Activated effector memory CD4-positive, alpha-beta T cell treated with anti-CD3 and anti-CD28 coated beads, Interleukin-2, amount 50 U/mL, for 16 hours (primary cell): Measurements from ENCODE around the gene AP3S2.
A peak's percentile ranks its signal among the peaks of the same experiment; 100 is the strongest.
"Not testable (repeated sequence)": the region's sequence is repeated elsewhere in the genome, so short reads cannot be mapped to it uniquely, and the experiment has no call there.

Experiments
- DNase-seq: peaks from one replicate; pipeline ENCODE4 v3.0.0-alpha.2; 2020

The AP3S2 gene

DNA sequence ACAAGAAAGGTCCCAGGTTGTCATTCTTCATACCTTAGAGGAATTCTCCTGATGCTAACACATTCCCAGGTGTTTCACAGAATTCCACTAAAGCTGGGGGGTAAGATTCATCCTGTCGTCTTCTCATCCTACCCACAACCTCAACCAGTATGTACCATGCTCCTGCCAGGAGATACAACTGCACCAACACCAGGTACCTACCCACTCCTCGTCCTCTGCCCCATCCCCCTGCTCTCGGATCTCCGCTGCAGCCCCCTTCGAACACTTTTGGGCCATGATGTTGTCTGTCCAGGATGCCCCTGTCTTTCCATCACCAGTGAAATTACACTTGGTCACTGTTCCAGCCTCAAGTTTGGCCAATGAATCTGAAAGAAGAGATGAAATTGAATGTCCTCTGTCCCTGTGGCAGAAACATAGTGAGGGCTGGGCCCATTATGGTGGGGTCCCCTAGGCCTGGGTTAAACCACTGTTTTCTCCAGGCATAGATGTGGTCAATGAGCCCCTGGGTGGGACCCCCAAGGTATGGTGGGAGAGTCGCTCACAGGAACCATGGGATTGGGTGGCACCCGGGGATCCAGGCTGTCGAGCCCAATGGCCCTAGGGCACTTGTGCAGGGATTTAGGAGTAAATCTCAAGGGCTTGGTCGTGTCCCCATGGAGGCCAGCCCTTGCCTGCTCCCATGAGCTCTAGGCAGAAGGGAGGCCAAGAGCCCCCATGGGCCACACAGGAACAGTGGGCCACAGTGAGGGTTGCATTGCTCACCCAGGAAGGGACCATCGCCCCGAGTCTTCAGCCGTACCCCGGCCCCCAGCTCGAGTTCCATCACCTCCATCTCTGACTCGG, 9.4 kb upstream of the AP3S2 start:
- no peak for DNase-seq

DNA sequence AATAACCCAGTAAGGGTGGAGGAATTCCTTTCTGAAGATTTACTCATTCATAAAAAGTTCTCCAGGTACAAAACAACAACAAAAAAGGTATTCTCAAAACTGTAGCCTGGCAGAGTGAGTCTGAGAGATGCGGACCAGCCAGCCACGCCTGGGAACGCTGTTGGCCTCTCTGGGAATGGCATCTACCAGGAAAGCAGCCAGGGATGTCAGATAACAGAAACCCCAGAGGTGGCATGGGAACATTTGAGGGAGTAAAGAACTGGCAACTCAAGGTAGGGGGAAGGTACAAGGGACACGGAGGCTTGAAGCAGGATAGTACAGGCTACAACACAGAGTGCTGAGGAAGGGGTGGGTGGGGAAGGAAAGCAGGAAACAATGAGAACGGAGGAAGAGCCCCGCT, 7.1 kb upstream of the AP3S2 start:
- no peak for DNase-seq

DNA sequence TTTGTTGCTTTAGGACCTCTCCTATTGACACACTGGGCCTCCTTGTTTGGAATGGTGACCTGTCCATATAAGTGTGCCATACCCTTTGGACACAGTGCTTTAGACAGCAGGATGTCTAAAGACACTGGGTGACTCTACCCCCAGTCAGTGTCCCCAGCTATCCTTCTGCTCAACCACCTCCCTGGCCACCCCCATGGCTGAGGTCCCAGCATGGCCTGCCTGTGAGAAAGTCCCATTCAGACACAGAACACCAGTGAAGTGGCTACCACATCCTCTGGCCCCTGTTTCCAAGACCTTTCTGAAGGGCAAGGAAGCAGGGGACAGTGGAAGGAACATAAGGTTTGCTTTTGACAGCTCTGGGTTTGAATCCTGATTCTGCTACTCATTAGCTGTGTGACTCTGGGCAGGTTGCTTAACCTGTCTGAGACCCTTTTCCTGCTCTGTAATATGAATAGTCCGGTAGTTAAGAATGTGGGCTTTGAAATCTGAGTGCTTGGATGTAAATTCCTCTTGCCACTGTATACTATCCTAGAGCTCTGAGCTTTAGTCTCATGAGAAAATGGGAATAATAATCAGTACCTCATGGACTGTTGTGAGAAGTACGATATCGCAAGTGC, 6.3 kb upstream of the AP3S2 start:
- DNase-seq = no peak

DNA sequence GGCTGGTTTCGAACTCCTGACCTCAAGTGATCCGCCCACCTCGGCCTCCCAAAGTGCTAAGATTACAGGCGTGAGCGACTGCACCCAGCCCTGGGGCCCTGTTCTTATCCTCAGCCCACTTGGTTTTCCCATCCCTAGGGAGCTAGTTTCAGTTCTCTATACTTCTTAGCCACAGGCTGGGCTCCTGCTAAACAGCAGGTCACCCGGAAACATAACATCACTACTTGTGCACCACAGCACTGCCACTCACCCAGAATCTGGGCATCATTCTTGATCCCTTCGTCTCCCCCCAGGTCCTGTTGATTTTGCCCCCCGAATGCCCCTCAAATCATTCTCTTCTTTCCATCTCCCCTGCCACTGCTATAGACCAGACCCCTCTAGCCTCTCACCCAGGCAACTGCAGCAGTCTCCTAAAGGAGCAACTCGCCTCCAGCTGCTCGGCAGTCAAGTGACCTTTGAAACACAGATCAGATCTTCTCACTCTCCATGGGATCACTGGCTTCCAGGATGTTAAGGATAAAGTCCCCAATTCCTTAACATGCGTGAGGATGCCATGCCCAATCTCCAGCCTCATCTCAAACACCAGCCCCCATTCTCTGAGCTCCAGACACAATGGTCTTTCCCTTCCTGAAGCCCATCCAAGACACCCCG, 5.6 kb upstream of the AP3S2 start:
- no peak for DNase-seq

DNA sequence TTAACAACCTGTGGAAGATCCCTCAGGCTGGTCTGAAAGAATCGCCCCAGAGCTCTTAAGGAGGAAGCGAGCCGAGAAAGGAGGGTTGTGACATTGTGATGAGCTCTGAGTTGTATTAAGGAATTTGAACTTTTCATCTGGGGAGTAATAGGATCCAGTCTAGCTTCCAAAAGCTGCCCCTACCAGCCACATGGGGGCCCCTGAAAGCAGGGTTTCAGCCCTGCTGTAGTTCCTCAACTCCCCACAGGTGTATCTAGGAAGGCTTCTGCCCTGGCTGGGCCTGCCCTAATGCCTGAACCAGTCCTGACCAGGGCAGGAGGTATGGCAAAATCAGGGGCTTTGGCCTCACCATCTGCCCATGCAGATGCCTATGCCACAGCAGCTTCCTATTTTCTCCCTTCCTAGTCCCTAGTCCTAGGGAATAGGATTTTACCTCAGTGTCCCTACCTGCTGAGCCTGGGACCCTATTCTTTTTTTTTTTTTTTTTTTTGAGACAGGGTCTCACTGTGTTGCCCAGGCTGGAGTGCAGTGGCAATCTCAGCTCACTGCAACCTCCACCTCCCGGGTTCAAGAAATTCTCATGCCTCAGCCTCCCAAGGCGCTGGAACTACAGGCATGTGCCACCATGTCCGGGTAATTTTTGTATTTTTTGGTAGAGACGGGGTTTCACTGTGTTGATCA, 5.0 kb upstream of the AP3S2 start:
- peak; percentile 77 for DNase-seq

DNA sequence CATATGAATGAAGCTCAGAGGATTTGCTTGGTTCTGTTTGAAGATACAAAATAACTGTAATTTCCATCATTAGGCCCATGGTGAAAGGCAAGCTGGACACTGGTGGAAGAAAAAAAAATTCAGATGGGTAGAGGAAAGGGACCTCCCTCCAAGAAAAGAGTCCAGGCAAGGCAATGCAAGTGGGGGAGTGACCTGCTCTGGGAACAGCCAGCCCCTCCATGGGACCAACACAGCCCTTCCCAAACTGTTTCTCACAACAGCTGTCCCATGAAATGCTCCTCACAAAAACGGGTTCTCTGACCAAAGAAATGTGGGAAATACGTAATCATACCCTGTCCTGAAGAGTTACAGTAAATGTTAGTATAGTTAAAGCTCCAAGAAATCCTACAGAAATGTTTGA, 4.4 kb upstream of the AP3S2 start:
- DNase-seq = no peak

DNA sequence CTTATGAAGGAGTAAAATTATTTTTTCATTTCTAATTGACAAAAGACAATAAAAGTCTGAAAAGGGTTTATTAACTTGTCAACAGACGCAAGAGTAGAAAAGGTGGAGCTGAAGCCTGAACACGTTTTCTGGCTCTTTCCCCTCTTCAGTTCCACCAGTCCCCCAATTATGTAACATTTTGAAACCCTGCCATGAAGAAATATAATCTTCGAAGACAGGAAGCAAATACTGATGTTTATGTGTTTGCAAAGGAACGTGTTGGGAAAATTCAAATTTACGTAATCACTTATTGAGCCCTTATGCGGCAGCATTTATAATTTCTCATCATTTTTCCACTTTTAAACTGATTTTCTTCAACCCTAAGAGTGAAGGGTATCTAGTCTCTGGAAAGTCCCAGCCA, 767 bp downstream of the AP3S2 start:
- DNase-seq = no peak

DNA sequence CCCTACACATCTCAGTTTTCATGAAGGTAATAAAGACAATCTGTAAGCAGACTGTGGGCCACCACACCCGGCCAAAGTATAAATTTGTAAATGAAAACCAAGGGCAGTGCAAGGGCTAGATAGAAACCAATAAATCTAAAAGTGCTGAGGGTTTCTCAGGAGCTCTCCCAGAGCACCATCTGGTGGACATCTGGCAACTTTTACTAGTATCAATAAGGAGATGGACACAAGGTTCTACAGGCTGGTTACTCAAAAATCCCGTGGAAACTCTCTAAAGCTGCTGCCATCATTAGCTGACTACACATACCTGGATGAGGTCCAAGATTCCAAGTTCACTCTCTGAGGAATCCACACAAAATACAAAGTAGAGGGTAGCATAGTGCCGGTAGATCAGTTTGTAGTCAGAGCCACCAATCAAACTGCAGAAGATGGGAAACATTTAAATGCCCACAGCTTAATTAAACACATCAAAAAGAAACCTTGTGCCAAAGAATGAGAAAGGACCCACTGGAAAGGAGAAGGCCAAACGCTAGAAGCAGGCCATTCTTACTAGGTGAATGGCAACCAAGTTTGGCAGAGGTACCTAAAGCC, 5.5 kb downstream of the AP3S2 start:
- no peak for DNase-seq

DNA sequence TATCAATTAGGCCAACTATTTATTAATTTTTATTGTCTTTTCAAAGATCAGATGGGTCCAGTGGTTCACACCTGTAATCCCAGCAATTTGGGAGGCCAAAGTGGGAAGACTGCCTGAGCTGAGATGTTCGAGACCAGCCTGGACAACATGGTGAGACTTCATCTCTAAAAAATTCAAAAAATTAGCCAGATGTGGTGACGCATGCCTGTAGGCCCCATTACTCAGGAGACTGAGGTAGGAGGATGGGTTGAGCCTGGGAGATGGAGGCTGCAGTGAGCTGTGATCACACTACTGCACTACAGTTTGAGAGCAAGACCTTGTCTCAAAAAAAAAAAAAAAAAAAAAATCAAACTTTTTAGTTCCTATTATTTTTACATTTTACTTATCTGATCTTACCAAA, 8.2 kb downstream of the AP3S2 start:
- no peak for DNase-seq

DNA sequence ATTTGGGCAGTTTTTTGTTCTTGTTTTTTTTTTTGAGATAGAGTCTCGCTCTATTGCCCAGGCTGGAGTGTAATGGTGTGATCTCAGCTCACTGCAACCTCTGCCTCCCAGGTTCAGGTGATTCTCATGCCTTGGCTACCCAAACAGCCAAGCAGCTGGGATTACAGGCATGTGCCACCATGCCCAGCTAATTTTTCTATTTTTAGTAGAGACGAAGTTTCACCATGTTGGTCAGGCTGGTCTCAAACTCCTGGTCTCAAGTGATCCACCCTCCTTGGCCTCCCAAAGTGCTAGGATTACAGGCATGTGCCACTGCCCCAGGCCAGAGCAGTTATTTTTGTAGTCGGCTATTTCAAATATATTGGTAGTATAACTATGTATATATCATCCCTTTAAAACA, 8.6 kb downstream of the AP3S2 start:
- DNase-seq = not testable (repeated sequence)

DNA sequence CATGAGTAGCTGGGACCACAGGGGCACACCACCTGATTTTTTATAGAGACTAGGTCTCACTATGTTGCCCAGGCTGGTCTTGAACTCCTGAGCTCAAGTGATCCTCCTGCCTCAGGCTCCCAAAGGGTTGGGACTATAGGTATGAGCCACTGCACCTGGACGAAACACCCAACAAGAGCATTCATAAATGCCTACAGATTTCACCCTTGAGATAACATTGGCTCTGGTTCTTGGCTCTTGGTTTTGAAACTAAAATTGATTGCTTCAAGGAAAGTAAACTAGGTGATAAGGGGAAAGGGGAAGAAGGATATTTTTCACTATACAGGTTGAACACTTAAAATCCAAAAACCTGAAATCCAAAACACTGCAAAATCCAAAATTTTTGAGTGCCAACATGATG, 10.3 kb downstream of the AP3S2 start:
- DNase-seq = no peak

DNA sequence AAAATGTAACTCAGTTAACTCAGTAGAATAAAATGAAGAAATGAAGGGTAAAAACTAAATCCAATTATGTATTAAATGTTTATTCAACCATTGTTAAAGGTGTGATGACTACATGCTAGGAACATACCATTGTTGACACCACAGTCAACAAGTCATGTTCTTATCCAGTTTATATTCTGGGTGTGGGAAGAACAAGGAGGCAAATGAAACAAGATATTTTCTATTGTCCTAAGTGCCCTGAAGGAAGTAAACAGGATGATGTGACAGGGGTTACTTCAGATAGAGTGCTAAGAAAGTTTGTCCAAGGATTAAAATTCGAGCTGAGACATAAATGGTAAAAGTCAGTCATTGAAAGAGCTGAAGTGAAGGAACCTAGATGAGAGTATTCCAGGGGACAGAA, 13.1 kb downstream of the AP3S2 start:
- DNase-seq = no peak

DNA sequence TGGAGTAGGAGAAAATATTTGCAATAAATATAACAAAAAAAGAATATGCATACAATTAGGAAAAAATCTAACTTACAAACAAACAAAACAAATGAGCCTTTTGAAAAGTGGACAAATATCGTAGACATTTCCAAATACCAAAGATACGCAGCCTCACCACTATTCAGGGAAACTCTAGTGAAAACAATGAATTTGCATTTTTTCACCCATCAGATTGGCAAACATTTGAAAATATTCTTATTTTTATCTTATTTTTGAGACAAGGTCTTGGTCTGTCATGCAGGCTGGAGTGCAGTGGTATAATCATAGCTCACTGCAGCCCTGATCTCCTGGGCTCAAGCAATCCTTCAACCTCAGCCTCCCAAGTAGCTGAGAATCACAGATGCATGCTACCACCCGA, 15.5 kb downstream of the AP3S2 start:
- no peak for DNase-seq

DNA sequence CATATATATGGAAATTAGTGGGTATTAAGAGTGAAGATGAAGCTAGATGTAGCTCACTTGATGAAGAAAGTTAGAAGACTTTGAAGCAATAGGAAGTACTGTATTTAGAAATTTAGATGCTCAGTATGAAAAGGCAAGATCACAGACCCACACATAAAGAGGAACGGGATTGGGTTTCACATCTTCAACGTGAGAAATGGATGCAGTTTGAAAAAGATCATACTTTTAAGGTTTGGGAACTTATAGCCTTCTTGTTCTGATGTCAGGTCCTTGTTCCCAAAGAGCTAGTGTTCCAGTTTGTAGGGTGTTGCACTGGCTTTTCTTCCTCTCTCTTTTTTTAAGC, 16.7 kb downstream of the AP3S2 start:
- DNase-seq = no peak

DNA sequence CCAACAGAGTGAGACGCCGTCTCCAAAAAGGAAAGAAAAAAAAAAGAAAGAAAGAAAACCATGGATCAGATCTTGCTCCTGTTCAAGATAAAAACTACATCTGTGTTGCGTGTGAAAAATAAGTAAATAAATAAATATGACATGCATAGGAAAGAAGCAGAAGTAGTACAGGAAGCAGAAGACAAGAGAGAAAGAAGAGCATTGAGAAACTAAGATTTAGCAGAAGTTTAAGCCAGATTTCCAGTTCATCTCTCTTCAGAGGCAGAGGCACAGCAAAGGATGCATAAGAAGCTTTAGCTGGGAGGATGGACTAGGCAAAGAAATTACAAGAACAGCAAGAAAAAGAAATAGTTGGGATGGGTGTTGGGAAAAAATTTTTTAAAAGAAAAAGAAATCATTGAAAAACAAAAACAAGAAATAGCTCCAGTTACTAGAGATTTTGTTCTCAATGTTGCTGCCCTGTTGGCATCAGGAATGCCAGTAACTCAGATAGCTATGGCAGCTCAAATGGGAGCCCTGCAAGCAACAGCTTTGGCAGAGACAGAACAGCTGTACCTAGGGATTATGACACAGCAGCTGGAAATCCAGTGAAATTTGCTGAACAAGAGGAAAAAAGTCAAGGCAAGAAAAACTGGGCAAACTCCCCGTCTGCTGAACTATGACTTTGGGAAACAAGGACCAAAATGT, 17.3 kb downstream of the AP3S2 start:
- no peak for DNase-seq

DNA sequence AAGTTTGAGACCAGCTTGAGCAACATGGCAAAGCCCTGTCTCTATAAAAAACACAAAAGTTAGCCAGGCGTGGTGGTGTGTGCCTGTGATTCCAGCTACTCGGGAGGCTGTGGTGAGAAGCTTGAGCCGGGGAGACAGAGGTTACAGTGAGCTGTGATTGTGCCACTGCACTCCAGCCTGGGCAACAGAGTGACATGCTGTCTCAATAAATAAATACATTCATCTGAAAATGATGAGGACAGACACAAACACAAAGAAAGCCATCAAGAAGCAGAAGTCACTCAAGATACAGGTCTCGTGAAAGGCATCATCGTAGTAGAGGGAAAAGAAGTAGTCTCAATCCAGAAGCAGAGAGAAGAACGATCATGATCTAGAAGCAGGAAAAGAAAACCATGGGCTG, 18.1 kb downstream of the AP3S2 start:
- DNase-seq = no peak

DNA sequence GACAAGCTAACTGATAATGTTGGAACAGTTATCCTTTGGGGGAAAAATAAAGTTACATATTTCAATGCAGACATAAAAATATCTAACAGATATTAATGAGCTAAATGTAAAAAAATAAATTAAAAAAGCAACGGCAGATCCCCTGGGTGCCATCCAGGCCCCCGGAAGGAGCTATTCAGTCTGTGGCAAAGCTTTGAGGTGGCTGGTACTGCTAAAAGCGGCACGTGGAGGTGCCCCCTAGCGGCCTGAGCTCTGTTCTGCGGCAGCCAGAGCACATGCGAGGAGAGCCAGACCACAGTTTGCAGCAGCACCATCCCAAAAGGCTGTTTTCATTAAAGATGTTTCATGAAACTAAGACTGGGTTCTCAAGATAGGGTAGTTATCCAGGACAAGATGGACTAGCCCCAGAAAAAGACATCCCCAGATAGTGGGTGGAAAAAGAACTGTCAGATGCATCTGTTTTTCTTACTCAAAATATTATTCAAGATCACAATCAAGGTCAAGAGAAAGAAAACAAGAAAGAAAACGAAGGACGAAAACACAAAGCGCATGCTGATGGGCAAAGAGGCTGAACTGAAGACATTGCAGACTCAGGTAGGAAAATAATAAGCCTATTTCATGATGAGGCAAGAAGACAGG, 18.7 kb downstream of the AP3S2 start:
- DNase-seq = peak; percentile 93

DNA sequence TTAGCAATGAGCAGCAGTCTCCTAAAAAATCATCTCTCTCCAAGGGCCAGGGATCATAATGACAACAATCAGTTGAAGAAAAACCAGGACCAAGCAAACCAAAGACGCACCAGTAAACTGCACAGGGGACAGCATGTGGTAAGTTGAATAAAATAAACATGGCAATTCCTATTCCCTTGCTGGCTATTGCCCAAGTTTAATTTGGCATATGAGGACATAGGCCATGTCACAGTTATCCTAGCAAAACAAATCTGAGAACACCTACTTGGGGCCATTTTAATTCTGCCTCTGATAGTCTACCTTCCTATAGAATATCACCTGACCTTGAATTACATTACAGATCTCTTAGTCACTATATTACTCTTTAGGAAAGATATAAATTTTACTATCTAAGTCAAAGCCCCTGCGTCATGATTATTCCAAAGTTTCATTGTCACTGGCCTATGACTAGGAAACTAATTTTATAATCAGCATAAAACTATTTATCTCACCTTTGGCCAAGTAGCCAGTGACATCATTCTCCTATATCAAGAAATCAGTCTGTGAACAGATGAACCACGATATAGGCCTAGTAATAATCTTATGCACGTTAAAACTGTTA, 23.0 kb downstream of the AP3S2 start:
- DNase-seq = no peak

DNA sequence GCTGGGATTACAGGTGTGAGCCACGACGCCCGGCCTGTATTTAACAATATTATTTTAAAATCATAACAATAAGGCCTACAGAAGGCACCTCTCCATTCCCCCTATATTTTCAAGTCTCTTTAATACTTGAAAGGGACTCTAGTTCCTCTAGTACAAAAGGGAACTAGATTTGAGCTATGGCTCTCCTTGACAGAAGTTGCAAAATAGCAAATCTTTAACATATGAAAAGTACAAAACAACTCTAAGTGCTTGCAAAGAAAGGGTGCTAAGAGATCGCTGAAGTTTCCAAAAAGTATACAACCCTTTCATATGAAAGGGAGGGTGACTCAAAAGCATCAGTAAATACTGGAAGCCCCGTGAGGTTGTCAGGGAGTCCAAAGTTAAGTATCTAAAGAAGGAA, 23.8 kb downstream of the AP3S2 start:
- no peak for DNase-seq

DNA sequence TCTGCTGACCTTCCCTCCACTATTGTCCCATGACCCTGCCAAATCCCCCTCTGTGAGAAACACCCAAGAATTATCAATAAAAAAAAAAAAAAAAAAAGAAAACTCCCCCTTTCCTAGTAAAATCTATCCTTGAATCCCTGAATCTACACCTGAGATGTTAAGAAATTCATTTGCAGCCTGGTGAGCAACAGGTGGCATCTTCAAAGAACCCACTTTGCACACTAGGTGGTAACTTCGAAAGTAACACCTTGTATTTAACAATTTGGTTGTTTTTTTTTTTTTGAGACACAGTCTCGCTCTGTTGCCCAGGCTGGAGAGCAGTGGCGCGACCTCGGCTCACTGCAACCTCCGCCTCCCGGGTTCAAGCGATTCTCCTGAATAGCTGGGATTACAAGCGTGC, 24.3 kb downstream of the AP3S2 start:
- DNase-seq = not testable (repeated sequence)

DNA sequence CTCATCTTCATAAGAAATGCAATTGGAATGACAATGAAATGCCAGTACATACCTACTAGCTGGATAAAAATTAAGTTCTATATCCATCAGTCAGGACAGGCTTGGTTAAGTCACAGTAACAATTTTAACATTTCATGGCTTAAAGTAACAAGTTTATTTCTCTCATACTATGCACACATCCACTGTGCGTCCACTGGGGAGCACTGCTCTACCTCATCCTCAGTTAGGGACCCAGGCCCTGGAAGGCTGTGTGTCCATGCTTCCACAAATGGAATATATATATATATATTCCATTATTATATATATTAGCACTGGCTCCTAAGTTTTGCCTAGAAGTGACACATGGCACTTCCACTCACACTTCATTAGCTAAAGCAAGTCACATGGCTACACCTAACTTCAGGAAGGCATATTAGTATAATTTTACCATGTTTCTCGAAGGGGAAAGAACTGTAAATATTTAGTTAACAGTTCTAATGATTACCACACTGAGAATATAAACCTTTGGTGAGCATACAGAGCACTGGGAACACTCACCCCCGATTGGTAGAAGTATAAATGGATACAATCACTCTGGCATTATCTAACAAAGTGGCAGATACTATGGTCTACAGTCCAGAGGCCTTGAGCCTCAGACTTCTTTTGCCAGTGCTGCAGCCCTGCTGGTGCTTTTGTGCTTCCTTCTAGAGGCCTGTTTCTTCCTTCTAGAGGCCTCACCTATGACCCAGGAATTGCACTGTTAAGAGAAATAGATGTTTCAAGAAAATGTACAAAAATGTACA, 28.6 kb downstream of the AP3S2 start:
- DNase-seq = no peak
